OCI-LY7 (cell line): Measurements from ENCODE around the gene IL11. TPM values are rescaled to one million over a fixed set of nuclear protein-coding genes. Genes with fewer than 3 reads are reported as not detected.

Experiments
- BruUV-seq: library from RNA; stranded (reverse); fragments of 400-500 nt; replicated peaks from 2 replicates; lab custom pipeline; 2021; lab: Mats Ljungman, UMichigan
- CTCF ChIA-PET: fragments of 300-600 bp; sonication (Branson Sonifier 250); formaldehyde crosslinking; loops from one replicate; lab custom pipeline; 2022; ENCODE audit warnings: antibody characterized with exemption; ENCODE audit not compliant: unreplicated experiment; lab: Charles Lee
- POLR2A ChIA-PET: fragments of 300-600 bp; sonication (Branson Sonifier 250); formaldehyde crosslinking; loops from one replicate; lab custom pipeline; 2022; ENCODE audit warnings: antibody characterized with exemption; lab: Charles Lee
- DNase-seq: peaks from one replicate; pipeline ENCODE4 v3.0.0-alpha.2; 2015; ENCODE audit warnings: low spot score
- H2AFZ ChIP-seq: fragments of 200-600 bp; sonication (generic), shearing (Covaris generic); 2 replicates; pipeline ENCODE4 v1.6.1; 2014; ENCODE audit warnings: mild to moderate bottlenecking, antibody characterized with exemption, low read length, moderate library complexity
- H3K27ac ChIP-seq: fragments of 200-600 bp; sonication (generic); 2 replicates; pipeline ENCODE4 v1.5.1; 2014; ENCODE audit warnings: mixed run types, low read depth, mild to moderate bottlenecking, moderate library complexity, low read length, inconsistent platforms; ENCODE audit not compliant: poor library complexity, severe bottlenecking
- H3K36me3 ChIP-seq: fragments of 200-600 bp; sonication (generic); 2 replicates; pipeline ENCODE4 v1.6.1; 2014; ENCODE audit warnings: mild to moderate bottlenecking, antibody characterized with exemption, low read length, moderate library complexity, mixed read lengths; ENCODE audit not compliant: insufficient read depth
- H3K4me1 ChIP-seq: fragments of 200-600 bp; sonication (generic); 2 replicates; pipeline ENCODE4 v1.5.1; 2014; ENCODE audit warnings: mild to moderate bottlenecking, low read length; ENCODE audit not compliant: insufficient read depth, poor library complexity, severe bottlenecking
- H3K4me2 ChIP-seq: fragments of 200-600 bp; sonication (generic); 2 replicates; pipeline ENCODE4 v1.6.1; 2014; ENCODE audit warnings: mild to moderate bottlenecking, low read length
- H3K4me3 ChIP-seq: fragments of 200-600 bp; sonication (generic); 2 replicates; pipeline ENCODE4 v1.5.1; 2014; ENCODE audit warnings: mild to moderate bottlenecking, low read depth, low read length; ENCODE audit not compliant: poor library complexity, severe bottlenecking
- H3K79me2 ChIP-seq: fragments of 200-600 bp; sonication (generic); 2 replicates; pipeline ENCODE4 v1.6.1; 2016; ENCODE audit warnings: low read depth, mild to moderate bottlenecking, low read length, moderate library complexity, mixed read lengths; ENCODE audit not compliant: insufficient read depth
- H3K9me2 ChIP-seq: fragments of 200-600 bp; sonication (generic); 2 replicates; pipeline ENCODE4 v1.6.1; 2016; ENCODE audit warnings: mild to moderate bottlenecking, low read length, mixed read lengths; ENCODE audit not compliant: insufficient read depth
- H3K9me3 ChIP-seq: fragments of 200-600 bp; sonication (generic); 2 replicates; pipeline ENCODE4 v1.6.1; 2014; ENCODE audit warnings: mild to moderate bottlenecking, mixed run types, low read length, mixed read lengths
- H4K20me1 ChIP-seq: fragments of 200-600 bp; sonication (generic); 2 replicates; pipeline ENCODE4 v1.6.1; 2014; ENCODE audit warnings: mild to moderate bottlenecking, antibody characterized with exemption, low read length, moderate library complexity, mixed read lengths; ENCODE audit not compliant: insufficient read depth
- CTCF ChIP-seq: fragments of 200-600 bp; sonication (generic); conservative IDR thresholded peaks from 2 replicates; pipeline ENCODE4 v1.5.1; 2014; ENCODE audit warnings: mild to moderate bottlenecking, antibody characterized with exemption, low read length, moderate library complexity, mixed read lengths
- EZH2phosphoT487 ChIP-seq: fragments of 200-600 bp; sonication (generic); IDR thresholded peaks from 2 replicates; pipeline ENCODE4 v1.6.1; 2018; ENCODE audit warnings: low read depth, borderline replicate concordance, mild to moderate bottlenecking, mixed run types, antibody characterized with exemption, low read length, moderate library complexity, mixed read lengths
- intact Hi-C: fragments of 100-400 bp; cut with micrococcal nuclease; formaldehyde crosslinking; loops from one replicate; pipeline ENCODE4 v1.10.0; 2022; ENCODE audit not compliant: unreplicated experiment
- total RNA-seq, 2 experiments: library from RNA; depleted of rRNA in 1 of 2; stranded (reverse); fragments of >200 nt in 1 of 2; shearing (Covaris generic) in 1 of 2; gene quantifications; 2 replicates each; pipeline ENCODE4 v1.2.3, GENCODE V29; 2014 to 2022

The IL11 gene
- total RNA-seq, 2 experiments from 2014 or later = 0.32 to 0.46 TPM

DNA sequence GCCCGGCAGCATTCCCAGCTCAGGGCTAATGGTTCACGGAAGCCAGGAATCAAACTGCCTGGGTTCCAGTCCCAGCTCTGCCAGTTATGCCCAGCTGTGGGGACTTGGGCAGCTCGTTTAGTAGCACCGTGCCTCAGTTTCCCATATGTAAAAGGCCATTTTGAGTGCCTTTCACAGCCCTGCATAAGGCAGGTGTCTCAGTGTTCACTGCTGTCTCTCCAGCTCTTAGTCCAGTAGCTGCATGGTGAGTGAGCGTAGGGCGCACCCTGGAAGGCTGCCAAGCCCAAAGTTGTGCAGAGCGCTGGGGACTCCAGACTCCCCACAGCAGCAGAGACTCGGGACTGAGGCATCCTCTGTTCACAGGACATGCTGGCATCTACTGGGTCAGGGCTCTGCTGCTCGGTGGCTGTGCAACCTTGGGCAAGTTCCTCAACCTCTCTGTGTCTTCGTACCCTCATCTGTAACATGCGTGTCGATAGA, 21.0 kb upstream of the IL11 start:
- H3K36me3 ChIP-seq = peaks cover 54% of the 10 kb centered on the region
- H3K27ac ChIP-seq = no peak overlapping the region
- no peak overlapping the region for H2AFZ ChIP-seq
- peaks cover 28% of the 10 kb centered on the region for H3K79me2 ChIP-seq
- TF ChIP-seq CTCF (no peak), EZH2phosphoT487 (no peak)
- POLR2A ChIA-PET = interaction anchor here (0.7 to 0.9 kb wide), 2 partner anchors 11 to 233 kb away, joined by 3 read pairs; partner anchors contain the start of gene TNNI3
- H3K9me3 ChIP-seq = no peaks in the 10 kb centered on the region
- intact Hi-C loops = no loop called here
- peaks cover 25% of the 10 kb centered on the region for H4K20me1 ChIP-seq
- peaks cover 31% of the 10 kb centered on the region for H3K4me1 ChIP-seq
- no TSS peak for BruUV-seq
- H3K4me2 ChIP-seq = no peak overlapping the region
- CTCF ChIA-PET = no interaction called here
- H3K9me2 ChIP-seq = no peaks in the 10 kb centered on the region
- no peak for DNase-seq
- H3K4me3 ChIP-seq = no peak overlapping the region

DNA sequence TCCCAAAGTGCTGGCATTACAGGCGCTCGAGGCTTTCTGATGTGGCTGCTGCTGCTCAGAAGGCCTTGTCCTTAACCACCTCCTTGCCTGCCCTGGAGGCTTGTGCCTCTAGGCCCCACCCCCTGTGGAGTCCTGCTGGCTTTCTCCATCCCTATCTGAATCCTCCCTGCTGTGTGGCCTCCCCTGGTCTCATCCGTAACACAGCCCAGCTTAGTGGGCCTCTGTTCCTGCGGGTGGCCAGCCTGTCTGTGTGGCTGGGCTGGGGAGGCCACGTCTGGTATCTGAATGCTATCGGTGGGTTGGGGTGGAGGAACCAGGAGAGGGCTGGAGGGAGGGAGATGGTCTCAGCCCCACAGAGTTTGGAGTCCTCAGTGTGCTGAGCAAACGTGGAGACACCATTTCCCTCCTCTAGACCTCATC, 20.2 kb upstream of the IL11 start:
- Histone ChIP-seq H3K9me2 (no peaks in the 10 kb centered on the region), H3K4me1 (peaks cover 31% of the 10 kb centered on the region), H3K79me2 (peaks cover 32% of the 10 kb centered on the region), H3K9me3 (no peaks in the 10 kb centered on the region), H2AFZ (no peak overlapping the region), H3K36me3 (peaks cover 58% of the 10 kb centered on the region), H3K27ac (peak overlapping the region; percentile 35), H4K20me1 (peaks cover 27% of the 10 kb centered on the region), H3K4me2 (peak overlapping the region; percentile 15; the same call in 1 of the 2 replicates), H3K4me3 (no peak overlapping the region)
- intact Hi-C loops = no loop called here
- no peak for DNase-seq
- ChIA-PET CTCF (no interaction called here), POLR2A (interaction anchor here (0.7 to 0.9 kb wide), 2 partner anchors 12 to 233 kb away, joined by 3 read pairs; partner anchors contain the start of gene TNNI3)
- no peak for TF ChIP-seq EZH2phosphoT487
- no peak for TF ChIP-seq CTCF
- BruUV-seq = no TSS peak
